Muscle of leg (tissue), 11 donors: ENCODE measurements around the gene CHST11. TPM values are rescaled to one million over a fixed set of nuclear protein-coding genes. Genes with fewer than 3 reads are reported as not detected.

Experiments
- DNase-seq: peaks from one replicate; pipeline ENCODE4 v3.0.0; 2013
- H3K27ac ChIP-seq: one replicate; pipeline ENCODE4 v1.5.1; 2013; ENCODE audit warnings: mild to moderate bottlenecking, low read length, control low read depth
- H3K27me3 ChIP-seq: one replicate; pipeline ENCODE4 v1.6.1; 2013; ENCODE audit warnings: low read length; ENCODE audit not compliant: control insufficient read depth, insufficient read depth
- H3K36me3 ChIP-seq: one replicate; pipeline ENCODE4 v1.6.1; 2013; ENCODE audit warnings: low read length; ENCODE audit not compliant: control insufficient read depth, insufficient read depth
- H3K4me1 ChIP-seq: one replicate; pipeline ENCODE4 v1.6.1; 2013; ENCODE audit warnings: low read length; ENCODE audit not compliant: control insufficient read depth, insufficient read depth
- H3K4me3 ChIP-seq: one replicate; pipeline ENCODE4 v1.5.1; 2013; ENCODE audit warnings: low read length, control low read depth
- H3K9me3 ChIP-seq: replicated peaks from 2 replicates; pipeline ENCODE4 v1.6.1; 2013; ENCODE audit warnings: low read depth, low read length; ENCODE audit not compliant: control insufficient read depth
- WGBS: methylation state at CpG from one replicate; pipeline ENCODE4 v1.1.5; 2013; ENCODE audit warnings: missing lambda C conversion rate; ENCODE audit not compliant: insufficient coverage; 5-methylcytosine and 5-hydroxymethylcytosine counted together
- polyA plus RNA-seq, 8 donors: library from polyadenylated mRNA; unstranded; fragments of 120-200 nt; gene quantifications; one replicate each; pipeline versions ENCODE4 v1.2.1 to v1.2.3, GENCODE V29; 2013; ENCODE audit warnings: inconsistent platforms in 1 of 8, low replicate concordance in 1 of 8; ENCODE audit not compliant: insufficient read length in 8 of 8, insufficient read depth in 1 of 8
- total RNA-seq: library from RNA; stranded (reverse); fragments of 120-200 nt; gene quantifications from one replicate; pipeline ENCODE4 v1.2.4, GENCODE V29; 2013

Gene CHST11
- total and polyA plus RNA-seq, 9 donors = 1.1 to 3.9 (median 2.3) TPM

DNA sequence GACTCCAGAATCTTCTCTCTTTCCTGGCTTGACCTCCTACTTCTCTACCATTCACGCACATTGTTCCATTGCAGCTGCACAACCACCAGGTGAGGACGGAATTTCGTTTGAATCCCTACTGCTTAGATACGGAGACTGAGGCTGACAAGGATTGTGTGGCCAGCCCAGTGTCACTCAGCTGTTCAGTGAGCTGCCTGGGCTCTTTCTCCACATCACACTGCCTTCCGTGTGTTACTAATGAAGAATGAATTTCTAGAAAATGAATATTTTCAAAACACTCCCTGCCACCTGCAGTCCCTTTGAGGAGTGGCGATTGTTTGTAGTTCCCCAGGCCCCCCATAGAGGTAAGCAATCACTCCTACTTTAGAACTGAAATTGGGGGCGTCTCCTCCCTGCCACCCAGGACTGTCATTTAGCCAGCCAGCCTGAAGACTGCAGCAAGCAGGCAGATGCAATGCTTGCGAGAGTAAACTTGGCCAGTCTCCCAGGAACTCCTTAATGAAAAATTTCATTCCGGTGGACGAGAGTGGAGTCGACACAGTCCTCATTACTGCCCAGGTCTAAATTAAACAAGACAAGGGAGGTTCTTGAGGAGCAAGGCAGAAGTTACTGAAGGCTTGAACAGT is 261.7 kb downstream of the CHST11 start:
- no peak overlapping the region for H3K27ac ChIP-seq
- peaks cover 55% of the 10 kb centered on the region for H3K4me1 ChIP-seq
- DNase-seq = peak; percentile 46
- 27% methylated on average over 6 of the region's 11 CpGs for WGBS
- H3K4me3 ChIP-seq = no peak overlapping the region
- H3K36me3 ChIP-seq = no peaks in the 10 kb centered on the region
- H3K27me3 ChIP-seq = peaks cover 3% of the 10 kb centered on the region
- H3K9me3 ChIP-seq = no peaks in the 10 kb centered on the region

- peaks cover 3% of the 10 kb centered on the region for H3K27me3 ChIP-seq
- H3K9me3 ChIP-seq = no peaks in the 10 kb centered on the region
- no peak for DNase-seq
- no peak overlapping the region for H3K27ac ChIP-seq
- 77% methylated on average over 8 of the region's 13 CpGs for WGBS
- peaks cover 56% of the 10 kb centered on the region for H3K4me1 ChIP-seq
- H3K36me3 ChIP-seq = no peaks in the 10 kb centered on the region
- peak overlapping the region; percentile 33 for H3K4me3 ChIP-seq
Measured at GRCh38 chr12:104719700-104720338, 263.1 kb downstream of the CHST11 start.

DNA sequence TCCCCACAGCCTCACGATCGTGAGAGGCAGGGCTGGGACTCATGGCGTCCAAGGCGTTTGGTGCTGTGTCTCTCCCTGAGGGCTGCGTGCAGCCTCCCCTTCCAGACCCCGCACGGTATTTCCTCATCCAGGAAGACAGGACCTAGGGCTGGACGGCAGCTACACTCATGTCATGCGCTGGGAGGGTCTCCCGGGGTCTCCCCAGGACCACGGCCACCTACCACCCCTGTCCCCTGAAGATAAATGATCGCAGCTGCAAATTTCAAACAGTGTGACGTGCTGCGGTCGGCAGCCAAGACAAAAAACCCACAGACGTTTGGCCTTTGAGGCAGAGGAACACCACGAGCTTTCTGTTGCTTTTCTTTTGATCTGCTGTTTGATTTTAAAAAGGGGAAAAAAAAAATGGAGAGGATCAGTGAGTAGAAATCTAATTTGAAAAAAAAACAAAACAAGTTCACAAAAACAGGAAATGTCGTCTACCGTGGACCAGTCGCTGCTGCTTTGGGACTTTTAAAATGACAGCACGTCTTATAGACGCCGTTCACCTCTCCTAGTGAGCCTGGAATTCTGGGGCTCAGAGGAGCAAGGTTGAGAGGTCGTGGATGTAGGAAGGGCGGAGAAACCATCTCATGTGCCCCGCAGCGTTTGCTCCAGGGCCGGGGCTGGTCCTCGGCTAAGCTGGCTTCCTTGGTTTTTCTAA is 263.7 kb downstream of the CHST11 start:
- H3K27ac ChIP-seq = peak overlapping the region; percentile 47

DNA sequence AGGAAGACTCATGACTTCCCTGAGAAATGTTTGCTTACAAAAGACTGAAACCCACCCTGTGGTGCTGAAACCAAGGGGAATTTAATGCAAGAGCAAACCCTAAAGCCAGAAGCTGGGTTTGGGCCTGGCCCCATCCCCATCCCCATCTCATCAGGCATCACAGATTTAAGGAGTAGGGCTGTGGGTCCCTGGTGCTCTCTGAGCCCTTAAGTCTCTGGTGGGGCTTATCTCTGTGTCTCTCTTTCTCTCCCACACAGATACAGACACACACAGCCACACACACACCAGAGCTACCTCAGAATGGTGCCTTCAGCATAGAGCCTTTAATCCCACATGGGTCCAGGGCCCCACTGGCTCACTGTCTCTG is 264.3 kb downstream of the CHST11 start:
- Histone ChIP-seq H3K27ac (no peak overlapping the region), H3K9me3 (no peaks in the 10 kb centered on the region), H3K36me3 (no peaks in the 10 kb centered on the region), H3K27me3 (peaks cover 3% of the 10 kb centered on the region), H3K4me3 (no peak overlapping the region), H3K4me1 (peaks cover 51% of the 10 kb centered on the region)
- no peak for DNase-seq

More for the DNA sequence above, 263.7 kb downstream of the CHST11 start:
- peak; percentile 64 for DNase-seq
- peak overlapping the region; percentile 33 for H3K4me3 ChIP-seq
- peaks cover 55% of the 10 kb centered on the region for H3K4me1 ChIP-seq
- H3K9me3 ChIP-seq = no peaks in the 10 kb centered on the region
- WGBS = 23% methylated on average over 27 of the region's 29 CpGs
- no peaks in the 10 kb centered on the region for H3K36me3 ChIP-seq
- peaks cover 3% of the 10 kb centered on the region for H3K27me3 ChIP-seq

DNA sequence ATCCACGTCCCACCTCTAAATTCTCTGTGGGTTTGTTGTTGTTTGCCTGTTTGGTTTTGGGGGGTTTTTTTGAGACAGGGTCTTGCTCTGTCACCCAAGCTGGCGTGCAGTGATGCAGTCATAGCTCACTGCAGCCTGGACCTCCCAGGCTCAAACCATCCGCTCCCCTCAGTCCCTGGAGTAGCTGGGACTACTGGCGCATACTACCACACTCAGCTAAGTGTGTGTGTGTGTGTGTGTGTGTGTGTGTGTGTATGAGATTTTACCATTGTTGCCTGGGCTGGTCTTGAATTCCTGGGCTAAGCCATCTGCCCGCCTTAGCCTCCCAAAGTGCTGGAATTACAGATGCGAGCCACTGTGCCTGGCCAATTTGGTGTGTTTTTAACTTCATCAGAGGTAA is 265.2 kb downstream of the CHST11 start:
- WGBS = 90% methylated on average over 2 of the region's 6 CpGs
- H3K4me3 ChIP-seq = no peak overlapping the region
- H3K4me1 ChIP-seq = peaks cover 51% of the 10 kb centered on the region
- H3K27me3 ChIP-seq = peaks cover 3% of the 10 kb centered on the region
- no peak overlapping the region for H3K27ac ChIP-seq
- no peaks in the 10 kb centered on the region for H3K36me3 ChIP-seq
- DNase-seq = no peak
- no peaks in the 10 kb centered on the region for H3K9me3 ChIP-seq

DNA sequence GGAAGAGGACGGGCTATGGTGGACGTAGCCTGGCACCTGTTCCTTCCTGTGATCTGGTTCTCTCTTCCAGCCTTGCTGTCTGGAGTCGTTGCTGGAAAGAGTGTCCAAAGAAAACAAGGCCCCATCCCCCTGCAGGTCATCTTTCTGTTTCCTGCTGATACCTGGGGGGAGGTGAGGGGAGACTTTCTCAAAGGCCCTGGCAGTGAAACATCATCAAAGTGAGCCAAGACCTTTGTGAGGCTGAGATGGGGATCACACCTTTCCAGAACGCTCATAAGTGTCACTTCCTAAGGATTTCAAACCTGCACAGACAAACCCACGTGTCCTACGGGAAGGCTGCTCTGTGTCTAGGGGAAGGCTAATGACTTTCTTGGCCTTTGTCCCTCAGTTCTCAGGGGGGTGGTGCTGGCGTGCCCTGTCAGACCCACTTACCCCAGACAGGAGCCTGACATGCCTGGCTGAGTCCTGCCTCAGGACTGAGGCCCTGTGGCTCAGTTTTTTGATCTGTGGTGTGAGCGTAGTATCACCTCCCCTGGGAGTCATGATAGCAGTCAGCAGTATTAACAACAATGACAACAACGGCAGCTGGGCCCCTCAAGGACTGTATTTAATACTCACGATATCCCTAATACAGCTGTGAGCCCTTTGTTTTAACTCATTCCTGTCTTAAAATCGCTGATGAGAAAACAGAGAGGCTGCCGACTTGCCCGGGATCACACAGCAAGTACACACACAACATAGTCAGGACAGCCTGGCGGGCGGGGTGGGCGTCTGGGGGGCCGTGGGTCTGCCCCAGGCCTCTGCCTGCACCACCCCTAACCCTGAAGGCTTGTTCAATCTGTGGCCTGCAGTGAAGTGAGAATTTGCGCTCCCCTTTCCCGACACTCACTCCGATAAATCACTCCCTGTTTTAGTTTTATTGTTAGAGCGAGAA is 266.1 kb downstream of the CHST11 start:
- Histone ChIP-seq H3K4me1 (peaks cover 51% of the 10 kb centered on the region), H3K27me3 (peaks cover 3% of the 10 kb centered on the region), H3K27ac (no peak overlapping the region), H3K9me3 (no peaks in the 10 kb centered on the region), H3K36me3 (no peaks in the 10 kb centered on the region), H3K4me3 (no peak overlapping the region)
- WGBS = 54% methylated on average over 7 of the region's 21 CpGs
- no peak for DNase-seq

DNA sequence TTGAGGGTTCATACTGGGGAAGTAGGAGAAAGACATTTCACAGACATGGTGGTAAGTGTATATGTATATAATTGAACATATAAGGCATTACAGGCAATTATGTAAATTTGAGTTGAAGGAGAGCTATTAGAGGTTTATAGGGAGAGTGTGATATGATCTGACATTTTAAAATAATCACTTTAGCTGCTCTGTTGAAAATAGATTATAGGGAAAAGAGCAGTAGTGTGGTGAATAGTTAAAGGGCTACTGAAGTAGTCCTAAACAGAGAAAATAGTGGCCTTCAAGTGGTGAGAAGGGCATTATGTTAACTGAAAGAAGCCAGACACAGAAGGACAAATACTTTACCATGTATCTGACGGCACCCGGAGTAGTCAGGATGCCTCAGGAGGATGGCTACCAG is 267.1 kb downstream of the CHST11 start:
- Histone ChIP-seq H3K4me1 (peaks cover 41% of the 10 kb centered on the region), H3K36me3 (no peaks in the 10 kb centered on the region), H3K9me3 (no peaks in the 10 kb centered on the region), H3K4me3 (no peak overlapping the region), H3K27ac (no peak overlapping the region), H3K27me3 (peaks cover 2% of the 10 kb centered on the region)
- WGBS = 93% methylated on average over 2 of the region's 2 CpGs
- no peak for DNase-seq

GRCh38 chr12:104724992-104725585 is 268.3 kb downstream of the CHST11 start:
- 88% methylated on average over 6 of the region's 12 CpGs for WGBS
- DNase-seq = no peak
- H3K4me1 ChIP-seq = peaks cover 31% of the 10 kb centered on the region
- H3K27me3 ChIP-seq = no peaks in the 10 kb centered on the region
- no peak overlapping the region for H3K4me3 ChIP-seq
- no peaks in the 10 kb centered on the region for H3K9me3 ChIP-seq
- H3K36me3 ChIP-seq = no peaks in the 10 kb centered on the region
- no peak overlapping the region for H3K27ac ChIP-seq

GRCh38 chr12:104725610-104726009 is 268.9 kb downstream of the CHST11 start:
- WGBS = no CpG with 5 or more reads among the region's 3 CpGs
- H3K27me3 ChIP-seq = no peaks in the 10 kb centered on the region
- no peak overlapping the region for H3K4me3 ChIP-seq
- DNase-seq = no peak
- no peak overlapping the region for H3K27ac ChIP-seq
- H3K36me3 ChIP-seq = no peaks in the 10 kb centered on the region
- H3K9me3 ChIP-seq = no peaks in the 10 kb centered on the region
- peaks cover 31% of the 10 kb centered on the region for H3K4me1 ChIP-seq
